Activated T-cell treated with anti-CD3 and anti-CD28 coated beads, Interleukin-2, amount 50 U/mL, for 4 hours (primary cell): ENCODE results near the gene LAYN. TPM values are rescaled to one million over a fixed set of nuclear protein-coding genes. Genes with fewer than 3 reads are reported as not detected.
A peak's percentile ranks its signal among the peaks of the same experiment; 100 is the strongest.

Experiments used
- ATAC-seq, 2 donors: fragments of 200-7000 bp; cut with Tn5 transposase; one replicate each; pipeline ENCODE4 v1.10.0; 2021
- DNase-seq: peaks from one replicate; pipeline ENCODE4 v3.0.0-alpha.2; 2020
- H3K27me3 Mint-ChIP-seq: one replicate; pipeline ENCODE4 v1.8.0; 2021; ENCODE audit warnings: low read depth, mixed read lengths
- H3K36me3 Mint-ChIP-seq: one replicate; pipeline ENCODE4 v1.8.0; 2022; ENCODE audit warnings: mixed read lengths; ENCODE audit not compliant: insufficient read depth
- H3K4me1 Mint-ChIP-seq: one replicate; pipeline ENCODE4 v1.8.0; 2021; ENCODE audit warnings: low read depth, mixed read lengths
- H3K4me3 Mint-ChIP-seq: one replicate; pipeline ENCODE4 v1.8.0; 2021; ENCODE audit warnings: mild to moderate bottlenecking, moderate library complexity, mixed read lengths
- H3K9me3 Mint-ChIP-seq: one replicate; pipeline ENCODE4 v1.8.0; 2021; ENCODE audit warnings: mixed read lengths
- total RNA-seq, 3 donors: library from RNA; stranded (reverse); gene quantifications; one replicate each; pipeline ENCODE4 v1.2.1, GENCODE V29; 2021

LAYN gene
- total RNA-seq, 3 donors from 2014 or later = 0.43 to 3.0 (median 1.7) TPM

DNA sequence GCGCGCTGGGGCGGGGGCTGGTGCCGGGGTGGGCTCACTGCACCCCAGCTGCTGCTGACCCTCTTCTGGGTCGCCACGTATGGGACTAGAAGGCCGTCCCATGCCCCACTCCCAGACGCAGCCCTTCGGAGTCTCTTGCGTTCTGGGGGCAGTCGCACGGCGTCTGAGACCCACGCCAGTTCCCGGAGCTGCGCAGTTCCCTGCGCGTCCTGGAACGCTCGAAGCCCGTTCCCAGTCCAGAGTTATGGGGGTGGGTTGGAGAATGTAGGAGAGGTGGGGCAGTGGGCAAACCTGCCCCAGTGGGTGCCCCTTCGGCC, 375 bp downstream of the LAYN start:
- Mint-ChIP-seq H3K36me3 (no peaks in the 10 kb centered on the region), H3K27me3 (peaks cover 71% of the 10 kb centered on the region), H3K4me3 (peak overlapping the region; percentile 34), H3K4me1 (peaks cover 20% of the 10 kb centered on the region), H3K9me3 (no peaks in the 10 kb centered on the region)
- DNase-seq (no peak), ATAC-seq (peak; percentile 22 to 27)

DNA sequence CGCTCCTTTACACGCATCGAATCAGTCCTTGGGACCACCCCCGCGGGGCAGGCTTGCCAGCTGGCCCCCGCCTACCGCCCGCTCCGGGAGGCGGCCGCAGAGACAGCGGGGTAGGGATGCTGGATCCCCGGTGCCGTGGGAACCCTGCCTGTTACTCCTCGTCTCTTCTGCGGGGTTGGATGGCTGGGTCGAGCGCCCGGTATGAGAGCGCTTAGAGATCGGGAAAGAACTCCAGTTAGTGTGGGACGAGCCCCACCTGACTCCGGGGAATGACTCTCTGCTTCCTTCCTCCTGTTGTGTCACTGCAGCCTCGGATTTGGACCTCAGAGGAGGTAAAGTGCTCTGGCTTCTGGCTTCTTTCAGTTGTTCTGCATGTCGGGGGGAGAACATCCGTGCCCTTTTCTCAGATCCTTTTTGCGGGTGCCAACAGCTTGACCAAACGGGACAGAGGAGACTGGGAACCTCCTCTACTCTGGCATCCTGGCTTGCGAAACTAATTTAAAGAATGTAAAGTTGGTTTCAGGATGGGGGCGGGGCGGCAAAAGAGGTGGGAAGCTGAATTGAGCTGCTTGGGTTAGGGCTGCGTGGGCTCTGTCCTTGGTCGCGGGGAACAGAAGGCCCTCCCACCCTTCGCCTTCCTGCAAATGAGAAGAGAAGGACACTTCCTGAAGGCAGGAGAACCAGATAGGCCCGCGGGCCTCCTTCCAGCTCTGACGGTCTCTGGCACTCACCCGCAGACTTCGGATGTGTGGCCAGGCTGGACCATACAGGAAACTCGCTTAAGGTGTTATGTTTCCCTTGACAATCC, 938 bp downstream of the LAYN start:
- Mint-ChIP-seq H3K27me3 (peaks cover 67% of the 10 kb centered on the region), H3K4me3 (peak overlapping the region; percentile 71), H3K9me3 (no peaks in the 10 kb centered on the region), H3K36me3 (no peaks in the 10 kb centered on the region), H3K4me1 (peaks cover 20% of the 10 kb centered on the region)
- ATAC-seq (peak; percentile 8 to 20), DNase-seq (no peak)

DNA sequence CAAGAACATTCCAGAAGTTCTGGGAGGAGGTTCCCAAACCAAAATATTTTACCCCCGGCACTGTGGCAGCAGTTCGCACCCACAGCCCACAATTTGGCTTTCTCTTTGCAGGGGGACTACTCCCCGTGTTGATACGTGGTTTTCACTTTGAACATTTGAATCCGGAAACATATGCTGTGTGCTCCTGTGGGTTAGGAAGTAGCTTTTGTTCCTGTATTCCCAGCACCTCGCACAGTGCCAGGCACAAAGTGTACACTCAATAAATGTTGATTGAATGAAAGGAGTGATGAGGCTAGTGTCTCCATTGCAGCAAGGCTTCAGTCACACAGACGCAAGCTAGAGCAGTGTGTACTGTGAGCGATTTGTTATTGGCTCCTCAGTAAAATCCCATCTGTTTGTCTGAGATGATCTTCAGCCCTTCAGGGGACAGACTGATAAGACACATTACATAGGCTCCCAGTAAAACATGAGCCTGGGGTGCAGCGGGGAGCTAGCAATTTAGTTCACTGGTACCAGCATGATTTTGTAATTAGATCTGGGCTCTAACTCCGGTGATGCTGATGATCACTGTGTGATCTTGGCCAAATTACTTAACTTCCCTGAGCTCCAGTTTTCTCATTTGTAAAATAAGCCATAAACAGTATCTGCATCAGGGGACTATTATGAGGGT, 2.2 kb downstream of the LAYN start:
- ATAC-seq = no peak
- no peak for DNase-seq
- Mint-ChIP-seq H3K9me3 (no peaks in the 10 kb centered on the region), H3K4me1 (peaks cover 20% of the 10 kb centered on the region), H3K4me3 (no peak overlapping the region), H3K27me3 (peaks cover 54% of the 10 kb centered on the region), H3K36me3 (no peaks in the 10 kb centered on the region)

DNA sequence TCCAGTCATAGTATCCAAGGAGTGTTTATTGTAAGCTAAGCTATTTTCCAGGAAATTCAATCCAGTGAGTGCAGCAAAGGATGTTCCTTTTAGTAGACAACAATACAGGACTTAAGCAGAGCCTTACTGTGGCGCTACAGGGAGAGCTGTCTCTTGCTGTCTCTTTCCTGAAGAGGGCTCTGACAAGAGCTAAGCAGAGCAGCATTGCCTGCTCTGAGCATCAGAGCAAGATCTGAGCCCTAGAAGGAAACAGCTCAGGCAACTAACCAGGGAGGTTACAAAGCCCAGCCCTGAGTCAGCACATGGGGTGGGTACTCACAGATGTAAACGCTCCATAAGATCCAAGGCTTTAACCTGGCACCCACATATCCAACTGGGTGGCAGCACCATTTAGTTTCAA, 8.0 kb downstream of the LAYN start:
- H3K4me3 Mint-ChIP-seq = no peak overlapping the region
- H3K4me1 Mint-ChIP-seq = no peaks in the 10 kb centered on the region
- no peak for ATAC-seq
- no peaks in the 10 kb centered on the region for H3K36me3 Mint-ChIP-seq
- H3K27me3 Mint-ChIP-seq = peaks cover 19% of the 10 kb centered on the region
- no peak for DNase-seq
- H3K9me3 Mint-ChIP-seq = no peaks in the 10 kb centered on the region

DNA sequence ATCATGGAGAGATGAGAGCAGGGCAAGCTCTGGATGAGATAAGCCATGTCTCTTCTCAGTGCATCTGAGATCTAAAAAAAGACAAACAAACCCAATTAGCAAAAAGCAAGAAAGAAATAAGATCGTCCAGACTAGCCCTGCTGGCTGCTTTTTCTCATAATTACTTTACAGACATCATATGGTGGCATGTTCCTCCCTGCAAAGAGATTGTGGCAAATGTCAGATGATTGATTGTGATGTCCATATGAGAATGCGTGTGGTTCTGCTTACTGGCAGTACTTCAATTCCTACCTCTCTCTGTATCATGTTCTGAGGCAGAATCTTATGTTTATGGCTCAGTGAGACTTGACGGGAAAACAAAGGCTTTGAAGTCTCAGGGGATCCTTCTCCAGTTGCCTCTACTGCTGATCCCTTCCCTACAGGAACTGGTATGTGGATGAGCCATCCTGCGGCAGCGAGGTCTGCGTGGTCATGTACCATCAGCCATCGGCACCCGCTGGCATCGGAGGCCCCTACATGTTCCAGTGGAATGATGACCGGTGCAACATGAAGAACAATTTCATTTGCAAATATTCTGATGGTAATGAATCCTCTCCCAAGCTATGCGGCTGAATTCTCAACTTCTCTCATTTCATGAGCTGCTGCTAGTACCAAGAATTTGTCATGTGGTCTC, 8.8 kb downstream of the LAYN start:
- ATAC-seq (no peak), DNase-seq (no peak)
- H3K4me3 Mint-ChIP-seq = no peak overlapping the region
- H3K9me3 Mint-ChIP-seq = no peaks in the 10 kb centered on the region
- peaks cover 13% of the 10 kb centered on the region for H3K27me3 Mint-ChIP-seq
- no peaks in the 10 kb centered on the region for H3K4me1 Mint-ChIP-seq
- H3K36me3 Mint-ChIP-seq = no peaks in the 10 kb centered on the region

DNA sequence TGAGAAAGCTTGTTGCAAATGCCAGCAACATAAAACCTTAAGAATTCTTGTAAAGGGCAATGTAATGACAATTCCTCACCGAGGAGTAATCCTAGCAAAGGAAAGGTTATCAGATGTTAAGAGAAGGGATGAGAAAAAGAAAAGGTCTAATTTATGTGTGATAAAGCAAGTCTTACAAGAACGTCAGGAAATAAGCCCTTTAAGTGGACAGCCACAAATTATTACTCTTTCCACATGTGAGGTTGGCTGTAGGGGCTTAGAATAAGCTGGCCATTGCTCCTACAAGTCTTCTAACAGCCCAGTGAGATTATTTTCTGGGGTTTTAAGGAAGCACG, 9.3 kb downstream of the LAYN start:
- ATAC-seq = no peak
- Mint-ChIP-seq H3K4me3 (no peak overlapping the region), H3K27me3 (peaks cover 13% of the 10 kb centered on the region), H3K9me3 (no peaks in the 10 kb centered on the region), H3K4me1 (no peaks in the 10 kb centered on the region), H3K36me3 (no peaks in the 10 kb centered on the region)
- no peak for DNase-seq

DNA sequence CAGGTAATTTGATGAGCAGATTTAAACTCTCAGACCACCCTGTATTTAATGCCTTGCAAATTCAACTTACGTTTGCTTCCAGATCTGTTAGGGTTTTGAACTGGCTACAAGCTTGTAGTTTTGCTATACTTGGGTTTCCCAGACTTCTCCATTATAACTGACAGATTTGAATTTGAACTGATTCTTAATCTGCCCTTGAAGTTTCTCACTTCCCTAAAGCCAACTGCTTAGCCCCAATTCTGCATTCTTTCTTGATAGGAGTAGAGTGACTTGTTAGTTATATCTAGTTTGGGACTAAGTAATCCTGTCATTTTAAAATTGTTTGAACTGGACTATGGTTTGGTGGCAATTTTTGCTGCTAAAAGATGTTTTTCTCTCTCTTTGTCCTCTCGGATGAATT, 9.7 kb downstream of the LAYN start:
- Mint-ChIP-seq H3K27me3 (peaks cover 13% of the 10 kb centered on the region), H3K36me3 (no peaks in the 10 kb centered on the region), H3K4me3 (no peak overlapping the region), H3K4me1 (no peaks in the 10 kb centered on the region), H3K9me3 (peaks cover 1% of the 10 kb centered on the region)
- ATAC-seq (no peak), DNase-seq (no peak)

DNA sequence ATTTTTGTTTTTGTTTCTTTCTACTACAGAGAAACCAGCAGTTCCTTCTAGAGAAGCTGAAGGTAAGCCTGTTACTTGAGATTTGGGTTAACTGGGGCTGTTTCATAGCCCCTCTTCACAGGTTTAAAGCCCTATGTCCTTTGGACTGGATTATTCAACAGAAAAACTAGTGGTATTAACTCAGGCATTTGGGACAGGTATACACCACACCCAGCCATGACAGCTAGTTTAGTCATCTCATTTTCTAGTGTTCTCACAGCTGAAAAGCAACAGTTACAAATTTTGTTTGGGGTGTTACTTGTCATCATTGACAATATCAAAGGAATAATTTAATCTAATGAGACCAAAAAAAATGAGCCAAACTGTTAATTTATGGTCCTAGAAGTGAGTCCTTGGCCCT, 14.0 kb downstream of the LAYN start:
- Mint-ChIP-seq H3K4me3 (no peak overlapping the region), H3K36me3 (no peaks in the 10 kb centered on the region), H3K9me3 (peaks cover 5% of the 10 kb centered on the region), H3K4me1 (no peaks in the 10 kb centered on the region), H3K27me3 (peaks cover 14% of the 10 kb centered on the region)
- DNase-seq = no peak
- ATAC-seq = no peak

DNA sequence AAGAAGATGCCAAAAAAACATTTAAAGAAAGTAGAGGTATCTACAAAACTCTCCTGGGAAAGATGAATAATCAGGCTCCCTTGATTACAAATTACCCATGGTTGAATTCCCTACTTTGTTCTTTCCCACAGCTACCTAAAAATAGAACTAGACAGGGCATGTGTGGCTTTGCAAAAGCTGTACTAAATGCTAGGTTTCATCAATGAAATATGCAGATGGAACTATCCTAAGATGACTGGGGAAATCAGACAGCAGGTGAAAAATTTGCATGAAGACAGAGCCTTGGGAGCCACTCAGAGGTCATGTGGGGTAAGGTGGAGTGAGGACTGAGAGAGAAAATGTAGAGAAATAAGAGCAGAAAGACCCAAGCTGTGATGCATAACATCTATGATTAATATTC, 14.7 kb downstream of the LAYN start:
- Mint-ChIP-seq H3K36me3 (no peaks in the 10 kb centered on the region), H3K4me1 (no peaks in the 10 kb centered on the region), H3K4me3 (no peak overlapping the region), H3K9me3 (peaks cover 5% of the 10 kb centered on the region), H3K27me3 (peaks cover 11% of the 10 kb centered on the region)
- no peak for DNase-seq
- no peak for ATAC-seq

DNA sequence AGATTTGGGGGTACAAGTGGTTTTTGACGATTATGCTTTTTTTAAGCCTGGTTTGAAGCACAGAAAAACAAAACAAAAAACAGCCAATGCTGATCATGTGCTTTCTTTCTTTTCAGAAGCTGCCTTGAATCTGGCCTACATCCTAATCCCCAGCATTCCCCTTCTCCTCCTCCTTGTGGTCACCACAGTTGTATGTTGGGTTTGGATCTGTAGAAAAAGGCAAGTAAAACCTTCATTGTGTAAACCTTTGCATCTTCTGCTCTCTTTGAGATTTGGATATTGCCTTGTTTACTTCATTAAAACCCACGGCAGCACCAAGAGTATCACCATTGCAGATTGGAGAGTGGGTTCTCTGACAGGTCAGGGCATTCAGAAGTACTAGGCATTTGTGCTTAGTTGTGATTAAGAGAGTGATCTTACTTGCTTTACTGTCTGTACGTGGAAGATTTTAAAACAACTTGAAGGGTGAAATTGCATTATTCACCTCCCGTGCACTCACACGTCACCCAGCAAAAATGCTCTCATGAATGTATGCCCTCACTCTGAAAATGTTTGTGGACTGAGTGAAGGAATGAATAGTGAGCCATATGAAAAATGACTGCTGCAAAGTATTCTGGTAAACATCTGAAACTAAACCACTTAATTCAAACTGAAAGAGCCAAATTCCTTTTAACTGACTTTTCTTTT, 17.0 kb downstream of the LAYN start:
- DNase-seq = no peak
- ATAC-seq = no peak
- no peaks in the 10 kb centered on the region for H3K36me3 Mint-ChIP-seq
- H3K27me3 Mint-ChIP-seq = peaks cover 3% of the 10 kb centered on the region
- peaks cover 5% of the 10 kb centered on the region for H3K9me3 Mint-ChIP-seq
- no peak overlapping the region for H3K4me3 Mint-ChIP-seq
- no peaks in the 10 kb centered on the region for H3K4me1 Mint-ChIP-seq

DNA sequence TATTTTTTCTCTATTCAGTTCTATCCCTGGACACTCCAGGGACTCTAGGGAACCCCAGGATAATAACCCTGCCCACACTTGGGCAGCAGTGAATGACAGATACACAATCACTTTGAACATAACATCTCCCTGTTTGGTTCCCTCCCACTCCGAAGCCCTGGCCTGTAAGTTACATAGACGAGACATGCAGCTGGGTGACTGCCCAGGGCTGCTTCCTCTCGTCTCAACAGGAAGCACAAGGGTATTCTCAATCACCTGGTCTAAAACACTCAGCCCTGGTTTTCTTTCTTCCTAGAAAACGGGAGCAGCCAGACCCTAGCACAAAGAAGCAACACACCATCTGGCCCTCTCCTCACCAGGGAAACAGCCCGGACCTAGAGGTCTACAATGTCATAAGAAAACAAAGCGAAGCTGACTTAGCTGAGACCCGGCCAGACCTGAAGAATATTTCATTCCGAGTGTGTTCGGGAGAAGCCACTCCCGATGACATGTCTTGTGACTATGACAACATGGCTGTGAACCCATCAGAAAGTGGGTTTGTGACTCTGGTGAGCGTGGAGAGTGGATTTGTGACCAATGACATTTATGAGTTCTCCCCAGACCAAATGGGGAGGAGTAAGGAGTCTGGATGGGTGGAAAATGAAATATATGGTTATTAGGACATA, 19.4 kb downstream of the LAYN start:
- Mint-ChIP-seq H3K4me3 (no peak overlapping the region), H3K36me3 (no peaks in the 10 kb centered on the region), H3K27me3 (peaks cover 2% of the 10 kb centered on the region), H3K4me1 (no peaks in the 10 kb centered on the region), H3K9me3 (peaks cover 5% of the 10 kb centered on the region)
- no peak for DNase-seq
- ATAC-seq = no peak

DNA sequence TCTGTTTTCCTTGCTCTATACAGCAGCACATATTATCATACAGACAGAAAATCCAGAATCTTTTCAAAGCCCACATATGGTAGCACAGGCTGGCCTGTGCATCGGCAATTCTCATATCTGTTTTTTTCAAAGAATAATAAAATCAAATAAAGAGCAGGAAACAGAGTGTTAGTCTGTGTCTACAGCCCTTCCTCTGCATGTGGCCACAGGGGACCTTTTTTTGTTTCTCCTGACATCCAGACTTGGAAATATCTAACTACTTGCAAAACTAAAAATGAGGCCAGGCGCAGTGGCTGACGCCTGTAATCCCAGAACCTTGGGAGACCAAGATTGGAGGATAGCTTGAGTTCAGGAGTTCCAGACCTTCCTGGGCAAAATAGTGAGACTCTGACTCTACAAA, 20.3 kb downstream of the LAYN start:
- Mint-ChIP-seq H3K27me3 (peaks cover 2% of the 10 kb centered on the region), H3K4me1 (no peaks in the 10 kb centered on the region), H3K4me3 (no peak overlapping the region), H3K9me3 (no peaks in the 10 kb centered on the region), H3K36me3 (no peaks in the 10 kb centered on the region)
- DNase-seq = no peak
- ATAC-seq = no peak

DNA sequence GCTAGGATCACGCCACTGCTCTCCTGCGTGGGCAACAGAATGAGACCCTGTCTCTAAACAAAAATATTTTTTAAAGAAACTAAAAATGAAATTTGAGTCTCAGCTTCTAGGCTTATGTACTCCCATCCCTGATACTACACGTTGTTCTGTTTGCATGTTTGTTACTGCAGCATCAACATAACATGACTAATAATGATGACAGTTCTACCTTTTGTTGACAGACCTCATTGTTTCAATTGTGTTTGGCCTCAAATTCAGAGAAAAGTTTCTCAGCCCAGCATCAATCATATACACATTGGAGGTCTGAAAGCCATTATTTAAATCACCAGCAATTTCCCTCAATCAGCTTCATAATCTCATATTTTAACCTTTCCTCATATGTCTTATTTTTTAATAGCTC, 20.8 kb downstream of the LAYN start:
- Mint-ChIP-seq H3K4me1 (no peaks in the 10 kb centered on the region), H3K36me3 (no peaks in the 10 kb centered on the region), H3K27me3 (peaks cover 2% of the 10 kb centered on the region), H3K4me3 (no peak overlapping the region), H3K9me3 (no peaks in the 10 kb centered on the region)
- no peak for DNase-seq
- ATAC-seq = no peak

DNA sequence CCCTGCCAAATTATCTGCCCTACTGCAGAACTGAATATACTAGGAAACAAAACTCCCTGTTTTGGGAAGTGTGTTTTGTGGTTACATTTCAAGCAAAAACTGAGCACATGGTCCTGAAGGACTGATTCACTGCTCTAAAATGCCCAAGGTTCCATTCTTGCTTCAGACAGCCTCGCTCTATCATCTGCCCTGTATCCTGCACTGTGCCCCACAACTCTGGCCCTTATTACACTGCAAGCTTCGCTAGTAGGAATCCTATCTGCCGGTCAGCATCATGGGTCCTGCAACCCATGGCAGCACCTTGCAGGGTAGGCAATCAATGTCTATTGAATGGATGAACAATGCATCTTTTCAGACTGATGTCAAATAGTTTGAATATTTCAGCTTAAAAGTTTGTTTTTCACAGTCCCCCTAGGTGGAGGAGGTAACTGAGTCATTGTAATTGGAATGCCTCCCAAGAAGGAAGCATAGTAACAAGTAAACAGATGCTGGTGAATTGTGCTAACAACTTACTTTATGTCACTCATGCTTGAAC, 21.3 kb downstream of the LAYN start:
- DNase-seq = no peak
- Mint-ChIP-seq H3K9me3 (no peaks in the 10 kb centered on the region), H3K36me3 (no peaks in the 10 kb centered on the region), H3K27me3 (no peaks in the 10 kb centered on the region), H3K4me3 (no peak overlapping the region), H3K4me1 (no peaks in the 10 kb centered on the region)
- ATAC-seq = no peak
